Endothelial cell (in vitro differentiated cells): ENCODE data around the gene RPS5. TPM values are rescaled to one million over a fixed set of nuclear protein-coding genes. Genes with fewer than 3 reads are reported as not detected.

Source experiments
- DNase-seq: peaks from one replicate; pipeline ENCODE4 v3.0.0; 2021; ENCODE audit warnings: low spot score
- H3K27ac Mint-ChIP-seq: one replicate; pipeline ENCODE4 v1.8.0; 2021; ENCODE audit warnings: mixed read lengths, inconsistent platforms; ENCODE audit not compliant: unreplicated experiment
- H3K27me3 Mint-ChIP-seq: one replicate; pipeline ENCODE4 v1.8.0; 2021; ENCODE audit warnings: mild to moderate bottlenecking, moderate library complexity, mixed read lengths, inconsistent platforms; ENCODE audit not compliant: unreplicated experiment
- H3K36me3 Mint-ChIP-seq: one replicate; pipeline ENCODE4 v1.8.0; 2021; ENCODE audit warnings: mild to moderate bottlenecking, low read depth, mixed read lengths, inconsistent platforms; ENCODE audit not compliant: unreplicated experiment
- H3K4me1 Mint-ChIP-seq: one replicate; pipeline ENCODE4 v1.8.0; 2021; ENCODE audit warnings: mild to moderate bottlenecking, mixed read lengths, inconsistent platforms; ENCODE audit not compliant: unreplicated experiment
- H3K4me3 Mint-ChIP-seq: one replicate; pipeline ENCODE4 v1.8.0; 2021; ENCODE audit warnings: mild to moderate bottlenecking, mixed read lengths, inconsistent platforms; ENCODE audit not compliant: unreplicated experiment
- H3K9me3 Mint-ChIP-seq: one replicate; pipeline ENCODE4 v1.8.0; 2021; ENCODE audit warnings: mixed read lengths, inconsistent platforms; ENCODE audit not compliant: unreplicated experiment
- CTCF ChIP-seq: fragments of 200-600 bp; sonication (generic); IDR thresholded peaks from one replicate; pipeline ENCODE4 v1.5.0; 2021; ENCODE audit warnings: antibody characterized with exemption; ENCODE audit not compliant: unreplicated experiment
- total RNA-seq: library from RNA; stranded (reverse); fragmentation: NEBNext Ultra II Directional; extraction: Animal tissue kit (Norgen Biotek cat#: 25700); gene quantifications from one replicate; pipeline ENCODE4 v1.2.1, GENCODE V29; 2021; ENCODE audit not compliant: unreplicated experiment

The RPS5 gene
- total RNA-seq, 1 donor from 2014 or later = 1,047 TPM

GRCh38 chr19:58354478-58355030, 32.5 kb upstream of the RPS5 start:
- DNase-seq = no peak
- H3K4me1 Mint-ChIP-seq = peaks cover 1% of the 10 kb centered on the region
- H3K9me3 Mint-ChIP-seq = no peaks in the 10 kb centered on the region
- TF ChIP-seq CTCF = no peak
- H3K27ac Mint-ChIP-seq = no peak overlapping the region
- no peak overlapping the region for H3K4me3 Mint-ChIP-seq
- H3K27me3 Mint-ChIP-seq = peaks cover 17% of the 10 kb centered on the region
- peaks cover 9% of the 10 kb centered on the region for H3K36me3 Mint-ChIP-seq

DNA sequence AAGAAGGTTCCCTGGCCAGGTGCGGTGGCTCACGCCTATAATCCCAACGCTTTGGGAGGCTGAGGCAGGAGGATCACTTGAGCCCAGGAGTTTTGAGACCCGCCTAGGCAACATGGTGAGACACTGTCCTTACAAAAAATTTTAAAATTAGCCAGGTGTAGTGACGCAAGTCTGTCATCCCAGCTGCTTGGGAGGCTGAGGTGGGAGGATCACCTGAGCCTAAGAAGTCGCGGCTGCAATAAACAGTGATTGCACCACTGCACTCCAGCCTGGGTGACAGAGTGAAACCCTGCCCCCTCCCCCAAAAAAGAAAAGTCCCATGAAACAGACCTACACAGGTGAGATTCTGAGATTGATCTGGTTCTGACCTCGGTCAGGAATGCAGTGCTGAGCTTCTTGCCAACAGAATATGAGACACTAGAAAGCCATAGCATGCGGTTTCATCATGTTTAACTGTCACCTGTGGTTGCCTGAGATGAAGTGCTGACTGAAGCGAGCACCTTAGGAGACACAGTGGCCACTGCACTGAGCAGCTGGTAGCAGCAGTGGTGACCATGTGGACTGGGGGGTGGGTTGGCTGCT, 31.8 kb upstream of the RPS5 start:
- H3K9me3 Mint-ChIP-seq = no peaks in the 10 kb centered on the region
- peak overlapping the region; percentile 31 for H3K4me3 Mint-ChIP-seq

DNA sequence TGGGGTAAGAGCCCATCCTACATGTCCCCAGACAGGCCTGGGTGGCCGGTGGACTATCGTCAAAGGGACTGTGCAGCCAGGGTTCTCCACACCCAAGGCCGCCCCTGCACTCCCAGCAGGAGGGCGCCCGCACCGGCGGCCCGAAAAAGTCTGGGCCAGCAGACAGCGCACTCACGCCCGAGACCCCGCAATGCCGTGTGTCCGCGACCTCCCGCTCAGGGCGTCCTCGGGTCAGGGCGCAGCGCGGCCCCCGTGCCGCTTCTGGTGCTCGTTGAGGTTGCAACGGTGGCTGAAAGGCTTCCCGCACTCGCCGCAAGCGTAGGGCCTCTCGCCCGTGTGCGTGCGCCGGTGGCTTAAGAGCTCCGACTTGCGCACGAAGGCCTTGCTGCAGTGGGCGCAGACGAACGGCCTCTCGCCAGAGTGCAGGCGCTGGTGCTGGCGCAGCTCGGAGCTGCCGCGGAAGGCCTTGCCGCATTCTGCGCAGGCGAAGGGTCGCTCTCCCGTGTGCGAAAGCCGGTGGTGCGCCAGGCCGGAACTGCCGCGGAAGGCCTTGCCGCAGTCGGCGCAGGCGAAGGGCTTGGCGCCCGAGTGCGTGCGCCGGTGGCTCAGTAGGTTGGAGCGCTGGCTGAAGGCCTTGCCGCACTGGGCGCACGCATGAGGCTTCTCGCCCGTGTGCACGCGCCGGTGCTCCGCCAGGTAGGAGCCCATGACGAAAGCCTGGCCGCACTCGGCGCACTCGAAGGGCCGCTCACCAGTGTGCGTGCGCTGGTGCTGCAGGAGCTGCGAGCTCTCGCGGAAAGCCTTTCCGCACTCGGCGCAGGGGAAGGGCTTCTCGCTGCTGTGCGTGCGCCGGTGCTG, 30.9 kb upstream of the RPS5 start:
- no peak overlapping the region for H3K4me3 Mint-ChIP-seq
- no peaks in the 10 kb centered on the region for H3K4me1 Mint-ChIP-seq
- peaks cover 10% of the 10 kb centered on the region for H3K36me3 Mint-ChIP-seq
- H3K27me3 Mint-ChIP-seq = peaks cover 14% of the 10 kb centered on the region
- no peak for DNase-seq
- TF ChIP-seq CTCF = no peak
- H3K9me3 Mint-ChIP-seq = no peaks in the 10 kb centered on the region
- H3K27ac Mint-ChIP-seq = no peak overlapping the region

More for the DNA sequence above, 31.8 kb upstream of the RPS5 start:
- Mint-ChIP-seq H3K4me1 (no peaks in the 10 kb centered on the region), H3K27ac (peak overlapping the region; percentile 36), H3K36me3 (peaks cover 10% of the 10 kb centered on the region), H3K27me3 (peaks cover 14% of the 10 kb centered on the region)
- no peak for TF ChIP-seq CTCF
- DNase-seq = no peak

DNA sequence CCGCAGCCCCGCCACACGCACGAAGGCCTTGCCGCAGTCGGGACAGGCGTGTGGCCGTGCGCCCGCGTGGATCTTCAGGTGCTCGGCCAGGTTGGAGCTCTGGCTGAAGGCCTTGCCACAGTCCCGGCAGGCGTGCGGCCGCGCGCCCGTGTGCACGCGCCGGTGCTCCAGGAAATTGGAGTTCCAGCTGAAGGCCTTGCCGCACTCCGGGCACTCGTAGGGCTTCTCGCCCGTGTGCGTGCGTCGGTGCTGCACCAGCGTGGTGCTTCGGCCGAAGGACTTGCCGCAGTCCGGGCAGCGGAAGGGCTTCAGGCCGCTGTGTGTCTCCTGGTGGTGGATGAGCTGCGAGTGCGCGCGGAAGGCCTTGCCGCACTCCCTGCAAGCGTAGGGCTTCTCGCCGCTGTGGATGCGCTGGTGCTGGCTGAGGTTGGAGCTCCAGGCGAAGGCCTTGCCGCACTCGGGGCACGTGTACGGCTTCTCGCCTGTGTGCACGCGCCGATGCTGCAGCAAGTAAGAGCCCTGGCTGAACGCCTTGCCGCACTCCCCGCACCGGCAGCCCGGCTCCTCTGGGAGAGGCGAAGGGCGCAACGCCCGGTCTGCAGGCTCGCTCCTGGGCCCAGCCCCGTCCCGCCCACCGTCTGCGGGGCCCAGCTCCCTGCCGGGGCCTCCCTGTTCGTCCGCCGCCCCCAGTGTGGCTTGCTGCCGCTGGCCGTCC, 30.1 kb upstream of the RPS5 start:
- H3K27me3 Mint-ChIP-seq = peaks cover 17% of the 10 kb centered on the region

More for the DNA sequence above, 30.1 kb upstream of the RPS5 start:
- H3K27ac Mint-ChIP-seq = no peak overlapping the region
- peaks cover 10% of the 10 kb centered on the region for H3K36me3 Mint-ChIP-seq
- DNase-seq = no peak
- peaks cover 2% of the 10 kb centered on the region for H3K4me1 Mint-ChIP-seq
- no peaks in the 10 kb centered on the region for H3K9me3 Mint-ChIP-seq
- no peak overlapping the region for H3K4me3 Mint-ChIP-seq
- no peak for TF ChIP-seq CTCF
